RPMI8226 (cell line): Measurements from ENCODE around the gene ARHGEF17.
A peak's percentile ranks its signal among the peaks of the same experiment; 100 is the strongest.

Source experiments
- DNase-seq: peaks from one replicate; pipeline ENCODE4 v3.0.0-alpha.2; 2015

Gene ARHGEF17

DNA sequence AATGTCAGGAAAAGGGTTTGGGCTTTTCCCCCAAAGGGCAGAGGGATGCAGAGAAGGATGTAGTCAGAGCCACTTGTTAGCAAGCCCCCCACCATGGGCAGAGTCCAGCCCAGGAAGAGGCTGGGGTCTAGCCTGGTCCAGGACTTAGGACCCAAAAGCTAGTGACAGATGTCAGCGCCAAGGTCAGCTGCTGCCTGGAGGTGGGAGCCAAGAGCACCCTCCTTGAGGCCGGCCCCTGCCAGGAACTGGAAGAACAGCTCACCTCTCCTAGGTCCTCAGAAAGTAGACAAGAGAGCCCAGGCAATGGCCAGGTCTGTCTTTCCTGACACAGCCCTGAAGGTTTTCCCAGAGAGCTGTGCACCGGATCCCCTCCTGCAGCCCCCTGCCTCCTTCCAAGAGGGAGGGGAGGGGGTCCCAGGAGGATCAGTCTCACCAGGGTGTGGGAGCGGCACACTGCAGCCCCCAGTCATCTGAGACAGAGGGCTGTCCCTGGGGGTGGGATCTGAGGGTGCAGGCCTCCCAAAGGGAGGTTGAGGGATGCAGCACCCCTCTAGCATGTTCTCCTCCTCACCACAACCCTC lies 14.6 kb upstream of the ARHGEF17 start:
- DNase-seq = no peak

DNA sequence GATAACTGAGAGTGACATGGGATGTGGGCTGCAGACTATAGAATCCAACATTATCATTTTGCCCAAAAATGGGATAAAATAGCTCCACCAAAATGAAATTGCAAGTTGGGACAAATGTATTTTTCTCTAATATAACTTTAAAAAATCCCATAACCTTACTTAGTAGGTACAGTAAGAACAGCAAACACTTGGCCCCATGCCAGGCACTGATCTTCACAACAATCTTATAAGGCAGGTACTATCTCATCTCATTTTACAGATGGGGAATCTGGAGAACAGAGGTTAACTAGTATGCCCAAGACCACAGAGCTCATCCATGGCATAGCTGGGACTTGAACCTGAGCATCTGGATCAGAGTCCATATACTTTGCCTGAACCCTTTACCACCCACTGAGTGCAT lies 13.5 kb upstream of the ARHGEF17 start:
- DNase-seq = no peak

DNA sequence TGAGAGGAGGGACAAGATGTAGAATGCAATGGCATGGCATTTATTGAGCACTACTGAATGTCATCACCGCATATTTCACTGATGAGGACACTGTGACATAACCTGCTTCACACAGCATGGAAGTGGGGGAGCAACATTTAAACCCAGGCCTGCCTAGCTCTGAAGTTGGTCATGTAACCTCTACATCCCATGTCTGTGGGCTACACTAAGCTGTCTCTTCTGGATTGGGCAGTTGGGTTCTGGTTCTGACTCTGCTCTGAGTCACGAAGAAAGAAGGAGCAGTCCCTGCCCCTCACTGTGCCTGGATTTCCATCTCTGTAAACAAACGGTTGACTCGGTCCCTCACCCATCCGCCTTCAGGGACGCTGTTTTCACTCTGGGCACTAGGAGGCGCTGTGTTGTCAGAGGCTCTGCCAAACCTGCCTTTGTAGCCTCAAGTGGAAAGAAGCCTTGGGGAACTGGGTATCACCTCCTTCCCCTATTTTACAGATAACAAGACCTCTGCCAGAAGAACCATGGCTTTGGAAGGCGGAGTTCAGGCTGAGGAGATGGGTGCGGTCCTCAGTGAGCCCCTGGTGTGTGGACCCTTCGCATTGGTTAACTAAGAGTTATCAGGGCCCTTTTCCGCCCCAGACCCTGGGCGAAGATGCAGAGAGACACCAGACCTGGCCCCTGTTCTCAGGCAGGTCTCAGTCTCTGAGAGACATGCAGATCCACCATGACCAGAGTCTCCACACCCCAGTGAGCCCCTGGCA lies 12.7 kb upstream of the ARHGEF17 start:
- DNase-seq = peak; percentile 84

DNA sequence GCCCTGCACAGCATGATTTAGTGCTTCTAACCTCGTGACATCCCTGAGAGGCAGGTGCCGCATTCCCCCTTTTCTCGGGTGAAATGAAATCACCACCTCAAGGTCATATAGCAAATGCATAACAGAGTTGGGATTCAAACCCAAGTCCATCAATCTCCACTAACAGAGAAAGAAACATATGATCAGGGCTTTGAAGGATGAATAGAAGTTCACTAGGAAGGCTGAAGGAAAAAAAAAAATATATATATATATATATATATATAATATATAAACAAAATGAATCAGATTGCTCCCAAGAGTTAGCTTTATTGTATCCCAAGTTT lies 12.1 kb upstream of the ARHGEF17 start:
- DNase-seq = no peak

GRCh38 chr11:73296501-73297230 lies 11.4 kb upstream of the ARHGEF17 start:
- DNase-seq = no peak

DNA sequence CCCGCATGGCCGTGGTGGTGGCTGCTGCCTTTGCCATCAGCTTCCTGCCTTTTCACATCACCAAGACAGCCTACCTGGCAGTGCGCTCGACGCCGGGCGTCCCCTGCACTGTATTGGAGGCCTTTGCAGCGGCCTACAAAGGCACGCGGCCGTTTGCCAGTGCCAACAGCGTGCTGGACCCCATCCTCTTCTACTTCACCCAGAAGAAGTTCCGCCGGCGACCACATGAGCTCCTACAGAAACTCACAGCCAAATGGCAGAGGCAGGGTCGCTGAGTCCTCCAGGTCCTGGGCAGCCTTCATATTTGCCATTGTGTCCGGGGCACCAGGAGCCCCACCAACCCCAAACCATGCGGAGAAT lies 10.9 kb upstream of the ARHGEF17 start:
- no peak for DNase-seq

DNA sequence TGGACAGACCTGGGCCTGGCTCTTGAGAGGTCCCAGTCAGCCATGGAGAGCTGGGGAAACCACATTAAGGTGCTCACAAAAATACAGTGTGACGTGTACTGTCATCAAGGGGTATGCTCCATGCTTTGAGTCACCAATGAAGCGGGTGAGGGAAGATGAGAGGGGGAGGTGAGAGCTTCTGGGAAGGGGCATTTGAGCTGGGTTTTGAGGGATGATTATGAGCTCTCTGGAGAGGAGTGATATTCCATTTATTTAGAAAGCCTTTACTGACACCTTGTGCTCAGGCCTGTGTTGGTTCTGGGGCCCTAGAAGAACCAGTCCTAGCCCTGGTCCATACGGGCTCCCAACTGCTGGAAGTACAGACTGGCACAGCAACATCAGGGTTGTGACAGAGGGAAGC lies 10.4 kb upstream of the ARHGEF17 start:
- DNase-seq = no peak

DNA sequence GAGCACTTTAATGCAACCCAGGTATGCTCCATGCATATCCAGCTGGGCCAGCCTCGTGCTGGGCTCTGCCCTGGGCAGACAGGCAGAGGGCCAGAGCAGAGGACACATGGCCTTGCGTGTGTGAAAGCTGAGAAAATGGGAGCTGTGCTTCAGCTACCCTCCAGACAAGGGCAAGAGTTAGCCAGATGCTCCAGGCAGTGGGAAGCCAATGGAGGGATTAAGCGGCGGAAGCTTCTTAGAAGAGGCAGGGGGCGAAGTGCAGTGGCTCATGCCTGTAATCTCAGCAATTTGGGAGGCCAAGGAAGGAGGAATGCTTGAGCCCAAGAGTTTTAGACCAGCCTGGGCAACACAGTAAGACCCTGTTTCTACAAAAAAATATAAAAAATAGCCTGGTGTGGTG lies 9.8 kb upstream of the ARHGEF17 start:
- DNase-seq = no peak

DNA sequence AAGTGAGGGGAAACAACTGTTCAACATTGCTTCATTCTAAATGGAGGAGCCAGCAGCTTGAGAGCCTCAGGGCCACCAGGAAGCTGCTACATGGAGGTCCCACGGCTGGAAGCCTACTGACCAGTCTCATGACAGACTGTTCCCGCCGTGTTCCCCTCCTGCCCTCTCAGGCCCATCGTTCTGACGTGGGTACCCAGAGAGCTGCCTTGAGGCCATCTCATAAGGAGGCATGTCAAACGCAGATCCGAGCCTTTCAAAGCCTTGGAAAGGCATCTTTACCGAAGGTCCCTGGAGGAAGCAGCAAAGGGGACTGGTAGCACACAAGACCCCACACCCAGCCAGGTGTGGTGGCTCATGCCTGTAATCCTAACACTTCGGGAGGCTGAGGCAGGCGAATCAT lies 8.3 kb upstream of the ARHGEF17 start:
- no peak for DNase-seq

- DNase-seq = no peak
Measured at GRCh38 chr11:73306069-73306841, 1.8 kb upstream of the ARHGEF17 start.

DNA sequence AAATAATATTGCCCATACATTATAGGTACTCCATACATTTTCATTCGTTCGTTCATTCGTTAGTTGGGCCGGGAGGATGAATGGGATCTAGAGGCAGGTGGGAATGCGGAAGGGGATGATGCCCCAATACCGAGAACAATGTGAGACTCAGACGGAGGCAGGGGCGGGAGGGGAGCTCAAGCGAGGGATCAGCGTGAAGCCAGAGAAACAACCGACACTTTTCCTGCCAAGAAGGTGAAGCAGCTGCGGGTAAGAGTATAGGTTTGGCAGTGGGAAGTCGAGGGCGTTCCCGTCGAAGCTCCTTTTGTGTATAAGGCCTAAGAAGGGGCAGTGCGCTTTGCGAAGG lies 1.1 kb upstream of the ARHGEF17 start:
- DNase-seq = no peak

DNA sequence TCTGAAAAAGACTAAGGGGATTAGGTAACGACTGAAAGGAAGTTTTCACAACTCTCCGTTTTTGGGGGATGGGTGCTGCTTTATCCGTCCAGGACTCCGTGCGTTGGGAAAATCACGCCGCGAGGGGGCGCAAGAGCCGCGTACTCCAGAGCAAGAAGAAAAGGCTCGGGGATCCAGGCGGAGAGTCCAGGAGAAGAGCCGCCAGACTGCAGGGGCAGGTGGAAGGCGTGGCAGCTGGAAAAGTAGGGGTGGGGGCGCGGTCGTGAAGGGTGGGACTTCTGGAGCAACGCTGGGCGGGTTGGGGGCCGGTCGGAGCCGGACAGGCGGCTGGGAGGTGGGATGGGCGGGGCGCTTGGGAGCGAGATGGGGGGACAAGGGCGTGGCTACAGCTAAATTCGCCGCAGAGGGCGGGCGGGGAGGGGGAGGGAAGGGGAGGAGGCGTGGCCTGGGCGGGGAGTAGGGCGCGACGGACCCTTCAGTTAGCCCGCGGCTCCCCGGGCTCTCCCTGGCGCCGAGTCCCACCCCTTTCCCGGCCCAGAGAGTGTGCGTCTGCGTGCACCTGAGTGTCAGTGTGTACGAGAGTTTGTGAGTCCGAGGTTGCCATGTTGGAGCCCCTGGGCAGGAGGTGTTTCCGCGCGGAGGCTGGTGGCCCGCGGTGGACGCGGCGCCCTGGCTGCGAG lies 613 bp upstream of the ARHGEF17 start:
- DNase-seq = peak; percentile 97

- DNase-seq = no peak
Measured at GRCh38 chr11:73308961-73309919, 1.2 kb downstream of the ARHGEF17 start.

GRCh38 chr11:73310076-73310475 lies 2.0 kb downstream of the ARHGEF17 start:
- DNase-seq = no peak

DNA sequence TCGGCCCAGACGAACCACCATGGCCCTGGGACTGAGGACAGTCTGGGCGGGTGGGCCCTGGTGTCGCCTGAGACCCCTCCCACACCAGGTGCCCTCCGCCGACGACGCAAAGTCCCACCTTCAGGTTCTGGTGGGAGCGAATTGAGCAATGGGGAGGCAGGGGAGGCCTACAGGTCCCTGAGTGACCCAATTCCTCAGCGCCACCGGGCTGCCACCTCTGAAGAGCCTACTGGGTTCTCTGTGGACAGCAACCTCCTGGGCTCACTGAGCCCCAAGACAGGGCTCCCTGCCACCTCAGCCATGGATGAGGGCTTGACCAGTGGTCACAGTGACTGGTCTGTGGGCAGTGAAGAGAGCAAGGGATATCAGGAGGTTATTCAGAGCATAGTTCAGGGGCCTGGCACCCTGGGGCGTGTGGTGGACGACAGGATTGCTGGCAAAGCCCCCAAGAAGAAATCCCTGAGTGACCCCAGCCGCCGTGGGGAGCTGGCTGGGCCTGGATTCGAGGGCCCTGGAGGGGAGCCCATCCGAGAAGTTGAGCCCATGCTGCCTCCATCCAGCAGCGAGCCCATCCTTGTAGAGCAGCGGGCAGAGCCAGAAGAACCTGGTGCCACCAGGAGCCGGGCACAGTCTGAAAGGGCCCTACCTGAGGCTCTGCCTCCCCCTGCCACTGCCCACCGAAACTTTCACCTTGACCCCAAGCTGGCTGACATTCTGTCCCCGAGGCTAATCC lies 2.8 kb downstream of the ARHGEF17 start:
- DNase-seq = no peak

GRCh38 chr11:73311394-73311869 lies 3.4 kb downstream of the ARHGEF17 start:
- DNase-seq = no peak

DNA sequence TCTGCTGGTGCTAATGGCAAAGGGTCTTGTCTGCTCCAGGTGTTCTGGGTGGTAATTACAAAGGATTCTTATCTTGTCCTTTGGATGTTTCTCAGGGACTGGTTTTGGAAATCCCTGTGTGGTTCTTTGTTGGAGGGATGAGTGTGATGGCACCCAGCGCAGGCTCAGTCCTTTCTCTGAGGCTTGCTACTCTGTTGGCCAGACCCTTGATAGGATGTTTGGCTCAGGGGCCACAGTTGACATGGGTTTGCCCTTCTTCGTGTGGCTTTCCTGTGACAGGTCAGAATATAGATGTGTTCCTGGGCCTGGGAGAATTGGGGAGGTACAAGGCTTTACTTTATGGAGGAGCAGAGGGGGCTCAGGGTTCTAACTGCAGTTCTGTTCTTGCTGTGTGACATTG lies 4.0 kb downstream of the ARHGEF17 start:
- no peak for DNase-seq

DNA sequence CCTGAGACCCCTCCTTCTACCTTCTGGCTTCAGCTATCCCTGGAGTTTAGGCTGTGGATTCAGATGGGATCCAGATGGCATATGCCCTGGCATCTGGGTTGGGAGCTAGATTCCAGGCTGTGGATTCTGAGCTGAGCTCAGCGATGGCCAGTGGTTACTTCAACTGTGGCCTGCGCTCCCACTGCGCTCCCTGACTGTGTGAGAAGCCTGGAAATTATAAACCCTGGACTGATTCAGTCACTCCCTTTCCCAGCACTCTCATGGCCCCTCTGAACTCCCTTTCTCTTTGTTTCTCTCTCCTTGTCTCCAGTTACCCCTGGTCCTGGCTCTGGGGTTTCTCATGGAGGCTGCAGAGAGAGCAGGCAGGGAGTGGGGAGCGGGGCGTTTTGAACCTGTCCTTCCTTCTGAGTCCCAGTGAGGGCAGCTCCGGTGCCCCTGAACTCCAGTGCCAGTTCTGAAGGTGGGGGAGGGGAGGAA lies 4.8 kb downstream of the ARHGEF17 start:
- no peak for DNase-seq

- no peak for DNase-seq
Measured at GRCh38 chr11:73313652-73314051, 5.6 kb downstream of the ARHGEF17 start.

GRCh38 chr11:73314117-73314961 lies 6.3 kb downstream of the ARHGEF17 start:
- no peak for DNase-seq
